ENCODE data around the gene AKAP12.
"Not testable (repeated sequence)": the region's sequence is repeated elsewhere in the genome, so short reads cannot be mapped to it uniquely, and the experiment has no call there.

AKAP12 gene

GRCh38 chr6:151377095-151377494 lies 137.3 kb downstream of the AKAP12 start:
- TF ChIP-seq, protein P1, sequence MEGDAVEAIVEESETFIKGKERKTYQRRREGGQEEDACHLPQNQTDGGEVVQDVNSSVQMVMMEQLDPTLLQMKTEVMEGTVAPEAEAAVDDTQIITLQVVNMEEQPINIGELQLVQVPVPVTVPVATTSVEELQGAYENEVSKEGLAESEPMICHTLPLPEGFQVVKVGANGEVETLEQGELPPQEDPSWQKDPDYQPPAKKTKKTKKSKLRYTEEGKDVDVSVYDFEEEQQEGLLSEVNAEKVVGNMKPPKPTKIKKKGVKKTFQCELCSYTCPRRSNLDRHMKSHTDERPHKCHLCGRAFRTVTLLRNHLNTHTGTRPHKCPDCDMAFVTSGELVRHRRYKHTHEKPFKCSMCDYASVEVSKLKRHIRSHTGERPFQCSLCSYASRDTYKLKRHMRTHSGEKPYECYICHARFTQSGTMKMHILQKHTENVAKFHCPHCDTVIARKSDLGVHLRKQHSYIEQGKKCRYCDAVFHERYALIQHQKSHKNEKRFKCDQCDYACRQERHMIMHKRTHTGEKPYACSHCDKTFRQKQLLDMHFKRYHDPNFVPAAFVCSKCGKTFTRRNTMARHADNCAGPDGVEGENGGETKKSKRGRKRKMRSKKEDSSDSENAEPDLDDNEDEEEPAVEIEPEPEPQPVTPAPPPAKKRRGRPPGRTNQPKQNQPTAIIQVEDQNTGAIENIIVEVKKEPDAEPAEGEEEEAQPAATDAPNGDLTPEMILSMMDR (IDR thresholded peaks at IDR 0.05; ENCODE audit: low read depth, low read length), result no peak
- Histone ChIP-seq H3K27me3 (no peaks in the 10 kb centered on the region), H3K36me3 (peaks cover under 1% of the 10 kb centered on the region), H3K4me3 (ENCODE audit: low read depth, low read length) (no peak overlapping the region), H3K9me3 (no peaks in the 10 kb centered on the region), H3K4me1 (peaks cover 7% of the 10 kb centered on the region)
- no peak for DNase-seq

GRCh38 chr6:151379933-151380847 lies 140.4 kb downstream of the AKAP12 start:
- no peaks in the 10 kb centered on the region for H3K27me3 ChIP-seq
- no peak overlapping the region for H3K4me3 ChIP-seq (ENCODE audit: low read depth, low read length)
- no peaks in the 10 kb centered on the region for H3K36me3 ChIP-seq
- TF ChIP-seq, protein P1 (IDR thresholded peaks at IDR 0.05; ENCODE audit: low read depth, low read length), result no peak
- no peak for DNase-seq
- H3K9me3 ChIP-seq, result no peaks in the 10 kb centered on the region
- peaks cover 6% of the 10 kb centered on the region for H3K4me1 ChIP-seq

DNA sequence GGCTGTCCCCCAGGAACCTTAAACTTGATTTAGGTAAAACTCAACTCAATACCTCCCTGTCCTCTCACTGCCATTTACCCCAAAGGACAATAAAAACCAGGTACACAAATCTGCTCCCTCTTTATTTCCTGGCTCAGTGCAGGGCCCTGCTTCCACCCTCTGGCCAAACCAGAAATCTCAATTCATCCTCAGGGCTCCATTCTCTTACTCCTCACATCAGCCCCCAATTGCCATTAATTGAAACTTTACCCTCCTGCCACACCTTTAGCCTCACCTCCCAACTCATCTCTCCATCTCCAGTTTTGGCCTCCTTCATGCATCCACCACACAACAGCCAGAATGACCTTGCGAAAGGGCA lies 141.1 kb downstream of the AKAP12 start:
- no peaks in the 10 kb centered on the region for H3K9me3 ChIP-seq
- DNase-seq, result no peak
- H3K27me3 ChIP-seq, result no peaks in the 10 kb centered on the region
- no peak overlapping the region for H3K4me3 ChIP-seq (ENCODE audit: low read depth, low read length)
- TF ChIP-seq, protein P1 (IDR thresholded peaks at IDR 0.05; ENCODE audit: low read depth, low read length), result no peak
- no peaks in the 10 kb centered on the region for H3K36me3 ChIP-seq
- peaks cover 6% of the 10 kb centered on the region for H3K4me1 ChIP-seq

DNA sequence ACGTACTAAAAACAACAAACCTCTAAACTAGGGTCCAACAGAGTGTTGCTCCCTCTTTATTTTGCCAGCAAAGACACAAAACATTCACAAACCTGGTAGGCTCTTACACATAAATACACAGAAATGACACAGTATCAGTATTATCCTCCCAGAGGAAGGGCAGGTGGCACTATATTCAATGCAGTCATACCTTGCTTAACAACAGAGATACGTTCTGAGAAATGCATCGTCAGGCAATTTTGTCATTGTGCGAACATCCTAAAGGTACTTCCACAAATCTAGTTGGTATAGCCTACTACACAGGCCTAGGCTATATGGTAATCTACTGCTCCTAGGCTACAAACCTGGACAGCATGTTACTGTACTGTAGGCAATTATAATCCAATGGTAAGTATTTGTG lies 142.0 kb downstream of the AKAP12 start:
- H3K36me3 ChIP-seq, result no peaks in the 10 kb centered on the region
- no peaks in the 10 kb centered on the region for H3K27me3 ChIP-seq
- TF ChIP-seq, protein P1 (IDR thresholded peaks at IDR 0.05; ENCODE audit: low read depth, low read length), result no peak
- H3K4me3 ChIP-seq (ENCODE audit: low read depth, low read length), result no peak overlapping the region
- H3K9me3 ChIP-seq, result no peaks in the 10 kb centered on the region
- DNase-seq, result no peak
- peaks cover 6% of the 10 kb centered on the region for H3K4me1 ChIP-seq

- H3K36me3 ChIP-seq; H3K4me3 ChIP-seq (ENCODE audit: low read depth, low read length); H3K9me3 ChIP-seq; H3K27me3 ChIP-seq; DNase-seq; H3K4me1 ChIP-seq: not testable (repeated sequence)
Measured at GRCh38 chr6:151382631-151383030, 142.9 kb downstream of the AKAP12 start.

DNA sequence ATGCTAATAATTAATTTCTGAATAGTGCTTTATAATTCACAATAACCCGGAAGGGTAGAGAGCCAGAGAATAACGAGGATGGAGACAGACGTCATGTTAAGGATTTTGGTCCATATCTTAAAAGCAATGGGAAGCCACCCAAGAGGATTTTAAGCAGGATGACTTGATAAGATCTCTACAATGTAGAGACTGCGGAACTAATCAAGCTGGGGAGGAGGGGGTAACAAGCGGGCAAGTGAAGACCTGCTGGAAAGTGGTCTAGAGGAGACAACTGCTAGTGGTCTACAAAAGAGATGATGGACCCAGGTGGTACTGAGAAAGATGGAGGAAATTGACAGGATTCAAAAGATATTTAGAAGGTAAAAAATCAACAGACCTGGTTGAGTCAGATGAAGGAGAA lies 144.4 kb downstream of the AKAP12 start:
- peaks cover 7% of the 10 kb centered on the region; the same call in 1 of the 2 replicates for H3K36me3 ChIP-seq

More for the DNA sequence above, 144.4 kb downstream of the AKAP12 start:
- TF ChIP-seq, protein P1 (IDR thresholded peaks at IDR 0.05; ENCODE audit: low read depth, low read length), result no peak
- Histone ChIP-seq H3K4me1 (peaks cover 10% of the 10 kb centered on the region), H3K4me3 (ENCODE audit: low read depth, low read length) (no peak overlapping the region), H3K9me3 (no peaks in the 10 kb centered on the region), H3K27me3 (no peaks in the 10 kb centered on the region)
- DNase-seq, result no peak

Measured in BE2C (cell line).